Left hindlimb (tissue), 1 donor: ENCODE data around the gene IL12RB2.

Experiments
- DNase-seq: peaks from one replicate; pipeline ENCODE4 v3.0.0-alpha.2; 2018

IL12RB2 gene

DNA sequence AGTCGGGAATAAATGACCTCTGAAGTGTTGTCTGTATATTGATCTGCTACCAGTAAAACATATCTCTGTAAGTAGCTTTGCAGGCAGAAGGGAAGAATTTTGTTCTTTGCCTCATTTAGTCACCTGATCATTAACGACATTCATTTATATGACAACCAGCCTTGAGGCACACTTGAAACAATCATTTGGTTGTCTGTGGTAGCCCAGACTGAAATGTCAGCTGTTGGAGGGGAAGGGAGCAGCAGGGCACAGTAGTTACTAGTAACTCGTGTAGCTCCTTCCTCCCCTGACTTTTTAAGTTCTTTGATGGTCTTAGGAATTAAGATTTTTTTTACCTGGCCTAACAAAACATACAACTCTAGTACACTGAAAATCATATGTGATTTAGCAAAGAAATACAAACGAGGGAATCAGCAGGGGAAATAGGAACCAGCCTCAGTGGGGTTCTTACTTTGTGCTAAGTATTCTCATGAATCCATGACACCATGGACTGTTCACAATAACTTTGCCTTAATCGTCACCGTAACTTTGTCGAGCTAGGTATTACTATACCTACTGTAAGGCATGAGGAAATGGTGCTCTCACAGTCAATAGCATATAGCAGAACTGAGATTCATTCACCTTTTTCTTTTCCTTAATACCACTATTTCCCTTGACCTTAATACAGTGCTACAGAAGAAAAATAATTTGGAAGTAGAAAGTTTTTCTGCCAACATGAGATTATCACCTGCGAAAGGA is 6.4 kb downstream of the IL12RB2 start:
- DNase-seq: no peak

DNA sequence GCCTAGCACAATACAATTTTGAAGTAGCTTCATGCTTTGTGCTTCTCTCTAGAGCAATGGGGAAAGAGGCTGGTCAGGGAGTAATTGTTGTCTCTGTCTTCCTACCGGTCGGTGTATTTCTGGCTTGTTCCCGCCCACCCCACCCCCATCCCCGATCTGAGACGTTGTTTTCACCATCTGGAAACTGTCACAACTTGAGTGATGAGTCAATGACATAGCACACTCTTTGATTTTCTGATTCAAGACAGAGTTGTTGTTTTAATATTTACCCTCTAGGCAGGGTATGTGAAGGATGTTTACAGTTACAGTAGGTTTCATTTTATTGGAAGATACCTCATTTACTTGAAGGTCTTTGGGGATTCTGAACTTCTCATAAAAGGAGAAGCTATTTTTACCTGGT is 7.0 kb downstream of the IL12RB2 start:
- DNase-seq: no peak

GRCh38 chr1:67316180-67316902 is 8.7 kb downstream of the IL12RB2 start:
- DNase-seq: no peak

GRCh38 chr1:67316918-67317317 is 9.2 kb downstream of the IL12RB2 start:
- DNase-seq: no peak

GRCh38 chr1:67317803-67318202 is 10.1 kb downstream of the IL12RB2 start:
- no peak for DNase-seq

- DNase-seq: no peak
Observed at GRCh38 chr1:67322442-67322841, 14.8 kb downstream of the IL12RB2 start.

GRCh38 chr1:67323087-67323486 is 15.4 kb downstream of the IL12RB2 start:
- no peak for DNase-seq

DNA sequence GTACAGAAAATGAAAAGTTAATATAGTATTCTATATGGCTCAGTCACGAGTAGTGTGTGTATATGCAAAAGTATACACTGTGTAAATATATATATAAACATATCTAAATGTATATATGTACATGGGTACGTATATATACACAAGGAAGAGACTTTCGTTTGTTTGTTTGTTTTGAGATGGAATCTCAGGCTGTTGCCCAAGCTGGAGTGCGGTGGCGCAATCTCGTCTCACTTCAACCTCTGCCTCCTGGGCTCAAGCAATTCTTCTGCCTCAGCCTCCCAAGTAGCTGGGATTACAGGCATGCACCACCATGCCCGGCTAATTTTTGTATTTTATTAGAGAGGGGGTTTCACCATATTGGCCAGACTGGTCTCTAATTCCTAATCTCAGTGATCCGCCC is 16.4 kb downstream of the IL12RB2 start:
- DNase-seq: no peak

DNA sequence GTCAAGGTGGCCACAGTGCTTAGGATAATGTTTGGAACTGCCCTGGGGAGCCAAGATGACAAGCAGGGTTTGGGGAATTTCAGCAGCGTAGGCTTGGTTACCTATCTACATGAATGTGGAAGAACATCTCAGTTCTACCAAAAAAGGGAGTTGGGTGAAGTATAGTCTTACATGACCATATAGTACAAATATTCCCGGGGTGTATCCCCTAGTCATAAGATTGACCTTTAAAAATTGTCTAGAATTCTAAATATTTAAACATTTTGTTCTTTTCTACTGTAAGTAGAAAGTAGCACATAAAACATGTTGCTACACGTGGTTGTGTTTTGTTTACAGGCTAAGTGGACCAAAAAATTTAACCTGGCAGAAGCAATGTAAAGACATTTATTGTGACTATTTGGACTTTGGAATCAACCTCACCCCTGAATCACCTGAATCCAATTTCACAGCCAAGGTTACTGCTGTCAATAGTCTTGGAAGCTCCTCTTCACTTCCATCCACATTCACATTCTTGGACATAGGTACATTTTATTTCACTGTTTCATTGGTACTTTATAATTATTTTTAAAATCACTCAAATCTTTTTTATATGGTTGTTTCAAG is 20.3 kb downstream of the IL12RB2 start:
- DNase-seq: no peak

GRCh38 chr1:67332653-67333529 is 25.2 kb downstream of the IL12RB2 start:
- no peak for DNase-seq

- no peak for DNase-seq
Observed at GRCh38 chr1:67333603-67334002, 25.9 kb downstream of the IL12RB2 start.

- no peak for DNase-seq
Observed at GRCh38 chr1:67335411-67335810, 27.7 kb downstream of the IL12RB2 start.

- DNase-seq: no peak
Observed at GRCh38 chr1:67336157-67336556, 28.5 kb downstream of the IL12RB2 start.

DNA sequence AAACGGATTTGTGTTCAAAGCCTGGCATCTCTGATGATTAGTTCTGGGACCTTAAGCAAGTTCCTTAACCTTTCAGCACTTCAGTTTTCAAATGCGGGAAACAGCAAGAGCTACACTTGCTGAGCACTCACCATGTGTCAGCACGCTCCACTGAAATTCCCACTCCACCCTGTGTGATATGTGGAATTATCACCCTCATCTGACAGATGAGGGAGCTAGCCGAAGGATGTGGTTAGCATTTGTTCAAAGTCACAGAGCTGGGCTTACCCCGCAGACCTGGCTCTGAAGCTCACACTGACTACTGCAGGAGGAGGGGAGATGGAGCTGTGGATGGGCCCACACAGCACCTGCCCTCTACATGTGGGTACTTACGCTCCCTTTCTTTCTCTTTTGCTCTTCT is 29.1 kb downstream of the IL12RB2 start:
- DNase-seq: no peak

DNA sequence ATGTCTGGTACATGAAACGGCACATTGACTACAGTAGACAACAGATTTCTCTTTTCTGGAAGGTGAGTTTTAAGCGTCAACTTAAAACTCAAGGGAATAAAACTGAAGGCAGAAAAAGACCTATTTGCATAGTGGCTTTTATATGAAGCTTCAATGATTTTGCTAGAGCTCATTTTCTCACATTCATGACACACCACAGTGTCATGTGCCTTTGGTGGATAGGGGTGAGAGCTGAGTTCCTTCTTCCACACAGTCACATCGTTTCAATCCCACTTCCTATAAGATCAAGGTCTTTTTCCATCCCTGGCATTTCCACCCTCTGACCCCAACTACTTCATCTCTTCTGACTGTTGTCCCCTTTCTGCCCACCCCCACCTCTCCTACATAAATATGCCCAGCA is 31.0 kb downstream of the IL12RB2 start:
- no peak for DNase-seq

DNA sequence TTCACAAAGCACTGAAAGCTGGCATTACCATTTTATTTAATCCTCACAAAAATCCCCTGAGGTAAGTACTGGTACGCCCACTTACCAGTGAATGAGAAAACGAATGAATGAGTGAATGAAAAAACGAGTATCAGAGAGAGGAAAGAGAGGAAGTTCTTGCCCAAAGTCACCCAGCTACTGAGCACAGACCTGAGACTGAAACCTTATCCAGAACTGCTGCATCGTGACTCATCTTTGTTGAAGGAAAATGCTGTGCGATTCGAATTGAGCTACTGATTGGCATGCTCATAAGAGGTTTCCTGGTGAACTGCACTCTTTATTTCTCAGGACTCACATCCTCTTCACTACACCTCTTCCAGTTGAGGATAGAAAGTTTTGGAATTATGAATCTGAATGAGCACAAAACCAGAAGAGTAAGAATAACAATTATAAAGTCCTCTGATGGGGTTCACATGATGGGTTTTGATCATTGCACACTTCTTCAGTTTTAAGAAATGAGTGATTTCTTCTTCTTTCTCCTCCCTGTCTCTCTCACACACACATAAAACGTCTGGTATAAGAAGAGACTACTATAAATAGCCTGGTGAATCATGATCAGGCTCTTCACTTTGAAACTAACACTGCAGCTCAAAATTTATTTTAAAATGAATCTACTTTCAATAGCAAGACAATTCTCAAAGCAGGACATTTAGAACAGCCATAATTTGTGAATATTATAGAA is 32.1 kb downstream of the IL12RB2 start:
- DNase-seq: no peak

- DNase-seq: no peak
Observed at GRCh38 chr1:67342076-67342890, 34.6 kb downstream of the IL12RB2 start.

DNA sequence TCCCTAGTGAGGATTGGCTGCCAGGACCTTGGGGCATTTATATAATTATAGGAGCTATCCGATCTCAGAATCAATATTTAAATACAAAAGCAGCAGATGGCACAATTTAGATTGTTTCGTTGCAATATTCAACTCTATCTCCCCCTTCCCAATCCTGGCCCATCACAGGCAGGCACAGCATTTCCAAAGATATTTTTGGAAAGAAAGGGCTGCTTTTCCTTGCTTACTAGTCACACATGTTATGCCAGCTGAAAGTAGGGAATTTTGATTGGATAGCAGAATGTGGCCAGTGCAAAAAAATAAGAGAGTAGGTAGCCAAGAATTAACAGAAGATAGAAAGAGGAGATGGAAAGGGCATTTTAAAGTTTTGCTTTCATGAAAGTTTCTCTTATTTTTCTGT is 37.9 kb downstream of the IL12RB2 start:
- DNase-seq: no peak

GRCh38 chr1:67346982-67347381 is 39.3 kb downstream of the IL12RB2 start:
- no peak for DNase-seq

DNA sequence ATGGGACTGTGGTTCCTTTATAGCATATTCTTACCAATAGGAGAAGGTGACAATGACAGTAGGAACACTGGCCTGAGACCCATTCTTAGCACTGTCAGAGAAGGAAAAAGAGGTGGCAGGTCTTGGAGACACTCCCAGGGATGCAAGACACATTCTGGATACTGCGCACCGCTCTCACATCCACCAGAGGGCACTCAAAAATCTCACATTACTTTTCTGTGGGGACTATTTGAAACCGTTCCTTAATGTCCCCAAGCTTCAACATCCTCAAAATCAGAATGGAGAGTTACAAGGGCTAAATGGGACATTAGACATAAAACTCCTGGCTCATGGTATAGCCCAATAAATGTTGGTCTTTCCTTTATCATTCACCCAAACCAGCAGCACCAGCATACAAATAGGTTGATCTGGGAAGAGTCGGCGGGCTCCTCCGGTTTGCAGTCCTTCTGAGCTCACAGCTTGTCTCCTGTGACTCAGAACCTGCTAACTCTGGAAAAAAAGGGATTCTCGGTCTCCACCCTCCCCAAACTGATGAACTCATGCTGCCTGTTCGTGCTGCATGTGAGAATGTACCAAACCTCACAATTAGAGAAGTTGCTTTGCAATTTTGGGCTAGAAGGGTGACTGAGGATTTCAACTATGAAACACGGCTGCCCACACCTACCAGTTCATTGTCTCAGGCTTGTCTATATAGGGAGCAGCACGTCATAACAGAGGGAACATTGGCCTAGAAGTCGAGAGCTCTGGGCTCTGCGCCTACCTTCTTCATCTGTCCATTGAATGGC is 40.2 kb downstream of the IL12RB2 start:
- no peak for DNase-seq
